ENCODE measurements around the gene ANKRD40CL. TPM values are rescaled to one million over a fixed set of nuclear protein-coding genes. Genes with fewer than 3 reads are reported as not detected.

Gene ANKRD40CL
- total and polyA plus RNA-seq, 9 of the 15 experiments (the other 6 are each of a cell fraction or from before 2014, with no cell fraction given) = not detected

- WGBS (ENCODE audit: insufficient coverage, low coverage, missing lambda C conversion rate) = 84% methylated on average over 2 of the region's 3 CpGs
- Histone ChIP-seq H3K4me1 (replicated peaks in 1 of 2; ENCODE audit: control insufficient read depth in 2 of 2, insufficient read depth in 2 of 2, low read length in 2 of 2) (peaks cover 5 to 8% of the 10 kb centered on the region in 2 experiments; a peak in 3 of 5 replicates), H3K27me3 (ENCODE audit: control insufficient read depth in 2 of 2, insufficient read depth in 2 of 2, low read length in 2 of 2) (no peaks in the 10 kb centered on the region), H3K9me1 (ENCODE audit: control insufficient read depth, insufficient read depth, low read length) (peaks cover 3% of the 10 kb centered on the region), H3K9me3 (replicated peaks; ENCODE audit: control insufficient read depth, insufficient read depth, low read depth, low read length) (no peaks in the 10 kb centered on the region), H3K27ac (ENCODE audit: extremely low read depth, low read depth, low read length) (no peak overlapping the region), H4K20me1 (replicated peaks; ENCODE audit: control insufficient read depth, insufficient read depth, low read length) (peaks cover 18% of the 10 kb centered on the region), H3K9ac (ENCODE audit: insufficient read depth in 1 of 2, low read depth in 2 of 2, low read length in 2 of 2) (no peak overlapping the region), H3K4me2 (ENCODE audit: insufficient read depth, low read length) (no peak overlapping the region), H2AFZ (ENCODE audit: low read depth, low read length) (no peak overlapping the region), H3K4me3 (no peak overlapping the region), H3K36me3 (ENCODE audit: control insufficient read depth, insufficient read depth, low read length) (peaks cover 65% of the 10 kb centered on the region), H3K79me2 (ENCODE audit: control insufficient read depth, insufficient read depth, low read length) (peaks cover 99% of the 10 kb centered on the region)
- ATAC-seq (no peak), DNase-seq (ENCODE audit: extremely low read depth in 1 of 4, low spot score in 3 of 4) (no peak), FAIRE-seq (no peak)
- in situ Hi-C loops (cut with MboI) (no loop called here), intact Hi-C loops (cut with micrococcal nuclease) (no loop called here)
- BruUV-seq (replicated peaks) = no TSS peak
- ChIA-PET CTCF (ENCODE audit: low intra/inter-chr PET ratio) (no interaction called here), POLR2A (no interaction called here)
- TF ChIP-seq, protein P1, sequence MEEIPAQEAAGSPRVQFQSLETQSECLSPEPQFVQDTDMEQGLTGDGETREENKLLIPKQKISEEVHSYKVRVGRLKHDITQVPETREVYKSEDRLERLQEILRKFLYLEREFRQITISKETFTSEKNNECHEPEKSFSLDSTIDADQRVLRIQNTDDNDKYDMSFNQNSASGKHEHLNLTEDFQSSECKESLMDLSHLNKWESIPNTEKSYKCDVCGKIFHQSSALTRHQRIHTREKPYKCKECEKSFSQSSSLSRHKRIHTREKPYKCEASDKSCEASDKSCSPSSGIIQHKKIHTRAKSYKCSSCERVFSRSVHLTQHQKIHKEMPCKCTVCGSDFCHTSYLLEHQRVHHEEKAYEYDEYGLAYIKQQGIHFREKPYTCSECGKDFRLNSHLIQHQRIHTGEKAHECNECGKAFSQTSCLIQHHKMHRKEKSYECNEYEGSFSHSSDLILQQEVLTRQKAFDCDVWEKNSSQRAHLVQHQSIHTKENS (CRISPR knock-in tag; IDR thresholded peaks at IDR 0.05) = no peak
- TF ChIP-seq TRIM25 (IDR thresholded peaks at IDR 0.05; ENCODE audit: borderline replicate concordance) (no peak), ZNF263 (CRISPR knock-in tag; IDR thresholded peaks at IDR 0.05; ENCODE audit: borderline replicate concordance) (no peak), CTCF (IDR thresholded peaks at IDR 0.05 in 2 of 3, conservative IDR thresholded peaks at IDR 0.05 in 1 of 3; ENCODE audit: insufficient read depth in 2 of 3, low read depth in 1 of 3, low read length in 3 of 3) (no peak), TAL1 (IDR thresholded peaks at IDR 0.05) (no peak), EZH2 (IDR thresholded peaks at IDR 0.05; ENCODE audit: borderline replicate concordance, low read depth, low read length) (no peak)
- TF ChIP-seq, protein P2, sequence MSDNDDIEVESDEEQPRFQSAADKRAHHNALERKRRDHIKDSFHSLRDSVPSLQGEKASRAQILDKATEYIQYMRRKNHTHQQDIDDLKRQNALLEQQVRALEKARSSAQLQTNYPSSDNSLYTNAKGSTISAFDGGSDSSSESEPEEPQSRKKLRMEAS (CRISPR knock-in tag; IDR thresholded peaks at IDR 0.05) = no peak
- TF ChIP-seq, protein P3, sequence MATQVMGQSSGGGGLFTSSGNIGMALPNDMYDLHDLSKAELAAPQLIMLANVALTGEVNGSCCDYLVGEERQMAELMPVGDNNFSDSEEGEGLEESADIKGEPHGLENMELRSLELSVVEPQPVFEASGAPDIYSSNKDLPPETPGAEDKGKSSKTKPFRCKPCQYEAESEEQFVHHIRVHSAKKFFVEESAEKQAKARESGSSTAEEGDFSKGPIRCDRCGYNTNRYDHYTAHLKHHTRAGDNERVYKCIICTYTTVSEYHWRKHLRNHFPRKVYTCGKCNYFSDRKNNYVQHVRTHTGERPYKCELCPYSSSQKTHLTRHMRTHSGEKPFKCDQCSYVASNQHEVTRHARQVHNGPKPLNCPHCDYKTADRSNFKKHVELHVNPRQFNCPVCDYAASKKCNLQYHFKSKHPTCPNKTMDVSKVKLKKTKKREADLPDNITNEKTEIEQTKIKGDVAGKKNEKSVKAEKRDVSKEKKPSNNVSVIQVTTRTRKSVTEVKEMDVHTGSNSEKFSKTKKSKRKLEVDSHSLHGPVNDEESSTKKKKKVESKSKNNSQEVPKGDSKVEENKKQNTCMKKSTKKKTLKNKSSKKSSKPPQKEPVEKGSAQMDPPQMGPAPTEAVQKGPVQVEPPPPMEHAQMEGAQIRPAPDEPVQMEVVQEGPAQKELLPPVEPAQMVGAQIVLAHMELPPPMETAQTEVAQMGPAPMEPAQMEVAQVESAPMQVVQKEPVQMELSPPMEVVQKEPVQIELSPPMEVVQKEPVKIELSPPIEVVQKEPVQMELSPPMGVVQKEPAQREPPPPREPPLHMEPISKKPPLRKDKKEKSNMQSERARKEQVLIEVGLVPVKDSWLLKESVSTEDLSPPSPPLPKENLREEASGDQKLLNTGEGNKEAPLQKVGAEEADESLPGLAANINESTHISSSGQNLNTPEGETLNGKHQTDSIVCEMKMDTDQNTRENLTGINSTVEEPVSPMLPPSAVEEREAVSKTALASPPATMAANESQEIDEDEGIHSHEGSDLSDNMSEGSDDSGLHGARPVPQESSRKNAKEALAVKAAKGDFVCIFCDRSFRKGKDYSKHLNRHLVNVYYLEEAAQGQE (IDR thresholded peaks at IDR 0.05; ENCODE audit: borderline replicate concordance) = no peak
- TF ChIP-seq, protein P3 (CRISPR knock-in tag; IDR thresholded peaks at IDR 0.05; ENCODE audit: low read depth) = no peak
Measured at GRCh38 chr17:50735287-50735686, 32.0 kb downstream of the ANKRD40CL start.

Data from K562 (cell line).